ENCODE data around the gene KLHDC2. TPM values are rescaled to one million over a fixed set of nuclear protein-coding genes. Genes with fewer than 3 reads are reported as not detected.

Gene KLHDC2
- total RNA-seq, 2 donors from 2014 or later = 48.4 to 53.9 TPM

DNA sequence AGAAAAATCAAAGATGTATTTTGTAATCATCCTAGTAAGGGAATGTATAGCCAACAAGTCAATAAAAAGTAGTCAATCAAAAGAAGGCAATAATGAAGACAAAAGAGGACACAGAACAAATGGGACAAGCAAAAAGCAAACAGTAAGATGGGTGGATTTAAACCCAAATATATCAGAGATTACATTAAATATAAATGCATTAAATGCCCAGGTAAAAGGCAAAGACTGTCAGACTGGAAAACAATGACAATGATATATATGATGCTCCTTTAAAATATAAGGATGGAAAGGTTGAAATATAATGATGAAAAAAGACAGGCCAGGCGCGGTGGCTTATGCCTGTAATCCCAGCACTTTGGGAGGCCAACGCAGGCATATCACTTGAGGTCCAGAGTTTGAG lies 48.9 kb downstream of the KLHDC2 start:
- peaks cover 67% of the 10 kb centered on the region for H3K36me3 ChIP-seq
- no peak overlapping the region for H3K27ac ChIP-seq
- H3K27me3 ChIP-seq (replicated peaks; ENCODE audit: insufficient read depth) = no peaks in the 10 kb centered on the region
- H3K4me1 ChIP-seq (ENCODE audit: control insufficient read depth in 1 of 2, low read depth in 2 of 2) = no peaks in the 10 kb centered on the region
- TF ChIP-seq CTCF (IDR thresholded peaks at IDR 0.05) = no peak
- no peak for ATAC-seq (ENCODE audit: insufficient number of reproducible peaks, low FRiP score, low read depth)
- peaks cover 3% of the 10 kb centered on the region for H3K9me3 ChIP-seq
- H3K4me3 ChIP-seq = no peak overlapping the region
- DNase-seq (ENCODE audit: low spot score) = no peak

DNA sequence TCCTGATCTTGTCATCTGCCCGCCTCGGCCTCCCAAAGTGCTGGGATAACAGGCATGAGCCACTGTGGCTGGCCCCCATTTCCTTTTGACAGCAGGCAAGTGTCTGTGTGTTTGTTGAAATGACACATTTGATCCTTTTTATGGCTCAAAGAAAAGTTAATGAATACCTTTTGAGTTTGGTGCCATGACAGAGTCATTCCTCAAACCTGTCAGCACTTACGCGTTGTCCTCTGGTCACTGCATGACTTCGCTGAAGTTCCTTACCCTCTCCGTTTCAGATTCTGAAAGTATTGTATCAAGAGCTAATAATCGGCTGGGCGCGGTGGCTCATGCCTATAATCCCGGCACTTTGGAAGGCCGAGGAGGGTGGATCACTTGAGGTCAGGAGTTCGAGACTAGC lies 52.2 kb downstream of the KLHDC2 start:
- Histone ChIP-seq H3K9me3 (peaks cover 3% of the 10 kb centered on the region), H3K27me3 (replicated peaks; ENCODE audit: insufficient read depth) (no peaks in the 10 kb centered on the region), H3K4me1 (ENCODE audit: control insufficient read depth in 1 of 2, low read depth in 2 of 2) (no peaks in the 10 kb centered on the region), H3K4me3 (no peak overlapping the region), H3K27ac (no peak overlapping the region), H3K36me3 (peaks cover 57% of the 10 kb centered on the region)
- no peak for TF ChIP-seq CTCF (IDR thresholded peaks at IDR 0.05)
- DNase-seq (ENCODE audit: low spot score) = no peak
- no peak for ATAC-seq (ENCODE audit: insufficient number of reproducible peaks, low FRiP score, low read depth)

- Histone ChIP-seq H3K9me3 (no peaks in the 10 kb centered on the region), H3K4me3 (no peak overlapping the region), H3K27ac (no peak overlapping the region), H3K4me1 (ENCODE audit: control insufficient read depth in 1 of 2, low read depth in 2 of 2) (no peaks in the 10 kb centered on the region), H3K27me3 (replicated peaks; ENCODE audit: insufficient read depth) (no peaks in the 10 kb centered on the region), H3K36me3 (peaks cover 67% of the 10 kb centered on the region)
- no peak for ATAC-seq (ENCODE audit: insufficient number of reproducible peaks, low FRiP score, low read depth)
- TF ChIP-seq CTCF (IDR thresholded peaks at IDR 0.05) = no peak
- DNase-seq (ENCODE audit: low spot score) = no peak
Observed at GRCh38 chr14:49828640-49829039, 60.7 kb downstream of the KLHDC2 start.

Other genes with a start within 250 kb of the KLHDC2 start
- 1,000 to 10,000 TPM; 2,433 to 4,116 TPM for gene RPS29, start 181.8 kb upstream of the KLHDC2 start, total RNA-seq
- gene LRR1, start 169.2 kb upstream of the KLHDC2 start, total RNA-seq = 10 to 100 TPM in 1 of 2 donors, 1 to 10 TPM in 1; 4.1 to 21.9 TPM
- gene RPL36AL, start 147.5 kb upstream of the KLHDC2 start, total RNA-seq = 100 to 1,000 TPM; 120 to 180 TPM
- 10 to 100 TPM; 24.0 to 45.9 TPM for gene MGAT2, start 147.4 kb upstream of the KLHDC2 start, total RNA-seq
- gene DNAAF2, start 132.9 kb upstream of the KLHDC2 start, total RNA-seq = 1 to 10 TPM; 8.6 to 9.1 TPM
- gene POLE2, start 79.9 kb upstream of the KLHDC2 start, total RNA-seq = 1 to 10 TPM in 1 of 2 donors, under 1 TPM in 1; 0.27 to 9.1 TPM
- gene KLHDC1, start 75.0 kb upstream of the KLHDC2 start, total RNA-seq = 10 to 100 TPM; 10.8 to 11.4 TPM
- gene NEMF, start 84.6 kb downstream of the KLHDC2 start, total RNA-seq = 100 to 1,000 TPM in 1 of 2 donors, 10 to 100 TPM in 1; 49.5 to 126 TPM
- 10 to 100 TPM; 33.7 to 67.2 TPM for gene ARF6, start 124.9 kb downstream of the KLHDC2 start, total RNA-seq